HG02938 (cell line): Measurements from ENCODE around the gene PAX5.
"Not testable (repeated sequence)": the region's sequence is repeated elsewhere in the genome, so short reads cannot be mapped to it uniquely, and the experiment has no call there.

Experiments used
- ATAC-seq: cut with Tn5 transposase; IDR thresholded peaks from one replicate; pipeline ENCODE4 v1.9.1; 2021; ENCODE audit warnings: mild to moderate bottlenecking, moderate library complexity; ENCODE audit not compliant: unreplicated experiment

The PAX5 gene

DNA sequence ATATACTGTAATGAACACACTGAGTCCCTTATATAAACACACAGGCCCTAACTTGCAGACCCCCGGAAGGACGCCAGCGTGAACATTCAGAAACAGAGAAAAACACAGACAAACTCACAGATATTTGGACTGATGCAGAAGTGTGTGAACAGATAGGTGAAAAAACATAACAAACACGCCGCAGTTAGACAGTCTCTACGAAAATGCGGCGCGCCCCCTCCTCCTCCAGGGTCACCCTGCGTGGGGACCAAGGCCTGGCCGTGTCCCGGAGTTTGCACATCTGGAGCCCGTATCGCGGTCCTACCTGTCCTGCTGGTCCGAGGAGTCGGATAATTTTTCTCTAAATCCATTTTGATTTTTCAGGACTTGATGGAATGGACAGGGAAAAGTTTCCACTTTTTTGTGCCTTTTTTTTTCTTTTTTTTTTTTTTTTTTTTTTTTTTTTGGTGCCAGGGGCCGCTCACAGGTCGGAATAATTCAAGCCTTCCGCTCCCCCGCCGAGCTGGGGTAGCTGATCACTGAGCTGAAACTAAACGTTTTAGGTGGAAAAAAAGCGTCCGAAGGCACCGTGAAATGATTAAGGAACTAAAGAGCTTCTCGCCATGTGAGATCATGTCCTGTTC is at the start of gene PAX5:
TSS of gene PAX5 (minus strand) at position 587 of the 623 bp plus-strand sequence. CDS start at position 350, 237 bp downstream.
- no peak for ATAC-seq

- ATAC-seq = no peak
Observed at GRCh38 chr9:37083654-37084053, 49.6 kb upstream of the PAX5 start.

GRCh38 chr9:37082214-37082765 is 48.2 kb upstream of the PAX5 start:
- ATAC-seq = no peak

- ATAC-seq = not testable (repeated sequence)
Observed at GRCh38 chr9:37081507-37081906, 47.4 kb upstream of the PAX5 start.

DNA sequence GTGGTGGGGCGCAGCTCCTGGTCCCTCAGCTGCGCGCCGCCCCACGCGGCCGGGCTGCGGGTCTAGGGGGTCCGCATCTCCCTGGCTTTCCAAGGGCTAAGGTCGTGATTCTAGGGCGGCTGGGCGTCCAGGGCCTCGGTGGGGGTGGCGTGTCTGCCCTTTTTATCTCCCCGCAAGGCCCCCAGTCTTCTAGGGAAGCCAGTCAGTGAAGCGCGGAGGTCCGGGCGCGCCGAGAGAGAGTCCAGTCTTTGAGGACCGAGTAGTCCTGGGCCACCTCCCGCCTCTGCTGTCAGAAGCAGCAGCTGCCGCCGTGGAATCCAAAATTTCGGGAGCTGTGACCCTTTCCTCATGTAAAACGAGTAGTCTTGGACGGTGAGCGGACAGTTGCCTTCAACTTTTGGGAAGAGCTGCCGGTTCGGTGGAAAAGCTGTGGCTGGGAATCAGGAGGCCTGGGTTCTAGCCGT is 46.1 kb upstream of the PAX5 start:
- ATAC-seq = not testable (repeated sequence)

DNA sequence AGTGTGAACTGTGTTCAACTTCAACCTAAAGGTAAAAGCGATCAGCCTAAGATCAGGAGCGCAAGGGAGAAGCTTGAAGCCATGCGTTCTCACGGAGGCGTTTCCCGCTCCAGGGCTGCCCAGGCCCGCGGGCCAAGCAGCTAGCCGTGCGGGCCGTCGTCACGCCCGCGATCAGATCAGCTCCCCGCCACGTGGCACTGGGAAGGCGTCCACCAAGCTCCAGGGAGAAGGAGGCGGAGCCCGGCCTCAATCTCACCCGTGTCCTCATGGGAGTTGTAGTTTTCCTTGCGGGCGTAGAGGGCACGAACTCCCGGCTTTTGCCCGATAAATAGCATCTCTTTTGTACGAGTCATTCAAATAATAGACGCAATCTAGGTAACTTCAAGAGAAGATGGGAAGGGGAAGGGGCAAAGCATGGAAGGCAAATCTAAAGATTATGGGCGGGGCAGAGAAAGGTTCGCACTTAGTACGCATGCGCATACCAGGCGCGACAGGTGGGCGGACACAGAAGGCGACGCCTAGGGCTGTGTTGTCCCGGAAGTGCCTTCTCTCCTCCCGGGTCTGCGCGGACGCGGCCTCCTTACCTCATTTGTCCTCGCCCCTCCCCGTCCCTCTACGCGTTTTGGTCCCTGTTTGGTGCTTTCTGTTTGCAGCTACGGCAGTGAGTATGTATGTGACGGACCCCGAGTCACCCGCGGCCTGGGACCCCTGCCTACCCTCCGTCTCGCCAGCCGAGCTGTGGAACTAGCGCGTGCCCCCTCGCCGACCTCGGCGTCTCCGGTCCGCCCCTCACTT is 45.5 kb upstream of the PAX5 start:
- peak; percentile 91 for ATAC-seq

GRCh38 chr9:37074790-37075189 is 40.7 kb upstream of the PAX5 start:
- peak; percentile 41 for ATAC-seq

DNA sequence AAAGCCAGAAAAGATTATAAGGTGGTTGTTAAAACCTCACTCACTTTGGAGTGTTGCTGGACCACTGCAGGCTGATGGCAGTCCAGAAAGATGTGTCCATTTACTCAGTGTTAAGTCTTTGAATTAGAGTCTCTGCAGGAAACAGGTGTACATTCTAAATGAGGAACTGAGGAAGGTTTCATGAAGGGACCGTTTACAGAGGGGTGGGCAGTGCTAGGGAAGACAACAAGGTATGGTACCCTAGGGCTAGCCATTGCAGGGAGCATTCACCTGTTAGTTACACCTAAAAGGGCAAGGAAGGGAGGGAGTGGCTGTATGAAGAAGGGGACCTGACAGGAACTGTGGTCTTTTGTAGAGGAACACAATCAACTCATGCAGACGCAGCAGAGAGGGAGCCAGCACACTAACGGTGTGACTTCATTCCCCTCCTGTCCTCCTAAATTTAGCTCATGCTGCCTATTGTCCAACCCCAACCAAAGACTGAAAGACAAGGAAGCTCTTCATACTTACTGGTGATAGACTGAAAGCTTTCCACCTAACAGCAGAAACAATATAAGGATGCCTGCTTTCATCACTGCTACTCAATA is 32.2 kb upstream of the PAX5 start:
- no peak for ATAC-seq

DNA sequence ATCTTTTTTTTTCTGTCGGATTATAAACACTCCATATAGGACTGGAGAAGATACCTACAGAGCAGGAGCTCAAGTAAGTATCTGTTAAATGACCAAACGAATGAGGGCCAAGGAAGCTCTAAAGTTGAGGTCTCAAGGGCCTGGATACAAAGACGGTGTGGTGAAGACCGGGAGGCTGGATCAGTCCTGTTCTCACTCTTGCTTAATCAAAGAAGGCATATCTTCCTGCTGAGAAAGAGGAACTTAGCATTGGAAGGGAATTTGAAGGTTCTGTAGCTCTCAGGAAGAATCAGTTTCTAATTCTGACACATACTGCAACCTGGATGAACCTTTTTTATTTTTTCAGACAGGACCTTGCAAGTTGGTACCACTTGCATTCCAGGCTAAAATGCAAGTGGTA is 28.3 kb upstream of the PAX5 start:
- ATAC-seq = no peak

DNA sequence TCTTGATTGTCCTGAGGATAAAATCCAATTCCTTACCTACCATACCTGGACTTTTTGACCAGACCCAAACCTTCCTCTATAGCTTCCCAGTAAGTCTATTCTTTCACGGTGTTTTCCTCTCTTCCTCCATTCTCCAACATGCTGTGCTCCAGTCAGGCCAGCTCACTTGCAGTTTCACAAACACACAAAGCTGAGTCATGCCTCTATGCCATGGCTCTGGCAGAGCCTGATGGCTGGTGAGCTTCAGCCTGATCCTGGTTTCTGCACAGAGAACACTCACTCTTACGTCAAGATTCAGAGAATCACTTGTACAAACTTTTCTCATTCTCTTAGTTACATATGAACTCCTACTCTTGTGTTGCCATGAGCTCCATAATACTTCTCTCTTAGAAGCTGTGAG is 27.7 kb upstream of the PAX5 start:
- no peak for ATAC-seq

- no peak for ATAC-seq
Observed at GRCh38 chr9:37060833-37061232, 26.8 kb upstream of the PAX5 start.

DNA sequence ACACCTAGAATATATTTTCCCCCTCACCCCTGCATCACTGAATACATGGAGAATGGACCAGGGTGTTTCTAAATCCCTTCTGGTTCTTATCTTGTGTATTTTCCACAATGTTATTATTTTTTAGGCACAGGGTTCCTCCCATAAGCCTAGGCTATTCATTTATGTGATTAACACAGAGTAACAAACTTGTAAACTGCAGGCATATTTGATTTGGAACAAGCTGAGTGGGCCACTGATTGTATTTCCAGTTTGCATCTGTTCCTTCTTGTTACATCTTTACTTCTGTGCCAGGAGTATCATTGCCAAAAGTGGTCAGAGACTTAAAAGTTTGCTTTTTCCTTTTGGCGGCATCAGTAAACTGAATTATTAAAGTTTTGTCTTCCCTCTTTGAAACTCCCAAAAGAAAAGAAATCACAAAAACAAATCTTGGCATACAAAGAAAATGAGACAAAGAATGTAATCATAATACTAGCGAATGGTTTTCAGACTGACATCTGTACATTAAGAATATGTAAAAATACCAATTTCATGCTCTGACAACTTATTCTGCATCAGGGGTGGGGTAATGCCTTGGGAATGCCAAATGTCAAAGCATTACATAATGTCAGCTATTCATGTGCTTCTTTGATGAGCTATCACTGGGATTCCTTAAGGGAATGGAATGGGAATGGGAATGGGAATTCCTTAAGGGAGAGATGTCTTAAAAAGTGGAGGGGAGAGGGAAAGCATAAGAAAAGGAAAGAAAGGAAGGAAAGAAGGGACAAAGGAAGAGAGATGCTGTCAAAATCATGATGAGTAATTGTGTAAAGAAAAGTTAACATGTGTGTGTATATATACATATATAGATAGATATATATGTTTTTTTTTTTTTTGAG is 22.2 kb upstream of the PAX5 start:
- no peak for ATAC-seq

DNA sequence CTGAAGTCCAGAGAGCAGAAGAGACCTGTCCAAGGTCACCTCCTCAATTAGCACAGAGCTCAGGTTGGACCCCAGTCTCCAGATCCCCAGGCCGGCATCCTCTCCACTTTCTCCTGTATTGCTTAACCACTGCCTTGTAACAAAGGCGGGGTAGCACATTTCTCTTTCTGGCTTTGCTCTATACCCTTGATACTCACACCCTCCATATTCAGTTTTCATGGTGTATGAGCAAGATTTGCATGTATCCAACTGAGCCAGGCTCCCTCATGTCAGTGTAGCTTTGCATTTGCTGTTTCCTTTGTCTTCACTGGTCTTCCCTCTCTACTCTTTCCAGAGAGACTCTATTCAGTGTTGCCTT is 20.3 kb upstream of the PAX5 start:
- ATAC-seq = not testable (repeated sequence)

DNA sequence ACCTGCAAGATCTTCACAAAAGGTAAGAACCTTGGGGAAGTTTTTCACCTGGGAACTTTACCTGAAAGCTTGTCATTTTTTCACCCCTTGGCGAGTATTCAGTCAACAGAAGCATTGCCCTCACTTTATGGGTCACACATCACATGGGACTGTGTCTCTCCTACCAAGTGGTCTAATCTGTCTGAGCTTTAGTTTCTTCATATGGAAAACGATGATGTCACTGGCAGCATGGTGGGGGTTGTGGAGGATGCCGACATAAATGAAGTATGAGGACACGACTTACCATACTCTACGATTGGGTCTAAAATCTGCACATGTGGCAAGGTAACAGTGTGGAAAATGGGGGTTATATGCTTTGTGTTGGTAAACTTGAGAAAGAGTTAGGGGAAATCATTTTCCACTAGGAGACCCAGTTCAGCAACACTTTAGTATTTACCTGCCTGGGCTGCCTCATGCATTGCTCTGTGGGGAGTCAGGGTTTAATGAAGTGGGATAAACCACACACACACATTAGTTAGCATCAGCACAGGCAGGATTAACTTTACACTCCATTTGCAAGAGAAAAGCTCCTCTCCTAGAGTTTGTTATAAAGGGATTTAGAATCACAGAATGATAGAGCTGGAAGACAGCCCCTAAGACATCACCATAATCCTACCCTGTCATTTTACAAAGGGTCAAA is 19.8 kb upstream of the PAX5 start:
- ATAC-seq = no peak

- ATAC-seq = no peak
Observed at GRCh38 chr9:37046683-37047082, 12.6 kb upstream of the PAX5 start.

DNA sequence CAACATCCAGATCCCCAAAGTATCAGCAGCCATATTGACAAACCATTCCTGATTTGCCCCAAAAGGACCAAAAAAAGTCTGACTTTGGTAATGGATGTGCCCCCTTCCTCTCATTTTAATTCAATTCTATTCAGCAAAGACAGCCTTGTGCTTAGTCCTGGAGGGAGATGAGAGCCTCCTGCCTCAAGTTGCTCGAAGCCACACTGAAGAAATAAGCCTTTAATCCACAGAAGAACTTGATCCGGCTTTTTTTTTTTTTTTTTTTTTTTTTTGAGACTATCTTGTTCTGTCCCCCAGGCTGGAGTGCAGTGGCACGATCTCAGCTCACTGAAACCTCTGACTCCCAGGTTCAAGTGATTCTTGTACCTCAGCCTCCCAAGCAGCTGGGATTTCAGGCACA is 8.4 kb upstream of the PAX5 start:
- no peak for ATAC-seq

DNA sequence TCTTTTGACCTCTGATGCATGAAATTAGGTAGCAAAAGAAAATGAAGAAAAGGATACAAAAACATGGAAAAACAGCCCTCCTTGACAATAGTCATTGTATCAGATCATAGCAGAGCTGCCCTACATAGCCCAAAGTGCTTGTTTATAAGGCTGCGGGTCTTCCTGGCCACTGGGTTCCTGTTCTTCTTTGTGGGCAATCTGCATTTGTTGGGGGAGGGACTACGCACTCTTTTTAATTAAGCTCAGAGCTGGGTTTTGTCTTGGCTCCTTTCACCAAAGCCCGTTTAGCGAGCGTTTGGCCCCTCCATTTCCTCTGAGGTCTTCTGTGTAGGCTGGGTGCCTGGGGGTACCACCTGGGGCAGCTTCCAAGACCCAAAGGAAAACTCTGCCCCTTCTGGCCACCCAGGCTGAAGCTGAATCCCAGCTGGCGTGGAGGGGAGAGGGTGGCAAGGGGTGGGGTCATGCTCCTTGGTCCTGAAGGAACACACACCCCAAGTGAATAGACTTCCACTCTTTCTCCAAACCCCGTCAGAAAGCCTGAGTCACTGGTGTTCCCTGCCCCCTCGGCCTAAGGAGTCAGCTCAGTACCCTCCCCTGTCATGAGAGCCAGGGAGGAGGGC is 6.5 kb upstream of the PAX5 start:
- ATAC-seq = no peak

GRCh38 chr9:37038943-37039464 is 4.9 kb upstream of the PAX5 start:
- ATAC-seq = no peak

GRCh38 chr9:37038302-37038942 is 4.4 kb upstream of the PAX5 start:
- ATAC-seq = no peak
